GM19025 (cell line): ENCODE data around the gene TGFBR3.

Experiments
- ATAC-seq: cut with Tn5 transposase; IDR thresholded peaks from one replicate; pipeline ENCODE4 v1.9.1; 2021; ENCODE audit warnings: mild to moderate bottlenecking, low read depth, moderate library complexity; ENCODE audit not compliant: unreplicated experiment

TGFBR3 gene

DNA sequence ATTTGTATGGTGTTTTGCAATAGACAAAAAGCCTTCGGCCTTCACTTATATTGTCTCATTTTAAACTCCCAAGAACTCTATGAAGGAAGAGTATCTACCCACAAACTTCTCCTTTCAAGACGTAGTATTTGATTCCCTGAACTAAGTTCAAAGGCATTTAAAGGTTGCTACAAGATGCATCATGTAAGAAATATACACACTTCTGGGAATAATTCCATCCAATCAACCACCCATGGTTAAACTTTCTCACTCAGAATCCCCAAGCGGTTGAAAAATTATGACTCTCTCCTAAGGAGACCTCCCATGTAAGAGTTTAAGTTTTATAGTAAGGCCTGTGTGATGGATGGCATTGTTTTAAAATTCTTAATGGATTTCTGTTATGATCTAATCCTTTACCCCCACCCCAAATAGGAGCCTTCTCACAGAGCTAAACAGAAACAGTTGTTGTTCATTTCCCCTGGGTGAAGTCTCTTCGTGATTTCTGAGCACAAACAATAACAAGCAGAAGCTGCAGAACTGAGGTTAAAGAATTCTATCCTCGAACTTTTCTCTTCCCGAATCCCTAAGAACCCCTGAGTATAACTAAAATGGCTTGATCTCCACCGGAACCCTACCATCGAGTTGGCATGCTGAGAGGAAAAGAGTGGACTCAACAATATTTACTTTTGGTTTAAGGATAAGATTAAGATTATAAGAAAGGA, 185.0 kb downstream of the TGFBR3 start:
- no peak for ATAC-seq

DNA sequence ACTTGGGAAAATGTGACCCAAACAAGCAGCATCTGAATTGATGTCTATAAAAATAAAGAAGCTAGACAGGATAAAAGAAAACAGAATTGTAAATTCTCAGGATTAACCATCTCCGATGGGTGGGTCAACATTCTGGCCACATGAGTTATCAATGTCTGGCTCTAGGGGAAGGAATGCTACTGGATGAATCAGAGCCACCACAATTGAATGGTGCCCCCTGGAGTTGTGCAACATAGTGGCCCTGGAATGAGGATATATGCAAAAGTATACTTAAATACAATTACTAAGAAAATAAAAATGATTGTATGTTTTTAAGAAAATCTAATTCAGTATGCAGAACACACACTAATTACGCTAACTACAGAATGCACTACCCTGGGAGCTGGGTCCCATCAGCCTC, 185.6 kb downstream of the TGFBR3 start:
- no peak for ATAC-seq

DNA sequence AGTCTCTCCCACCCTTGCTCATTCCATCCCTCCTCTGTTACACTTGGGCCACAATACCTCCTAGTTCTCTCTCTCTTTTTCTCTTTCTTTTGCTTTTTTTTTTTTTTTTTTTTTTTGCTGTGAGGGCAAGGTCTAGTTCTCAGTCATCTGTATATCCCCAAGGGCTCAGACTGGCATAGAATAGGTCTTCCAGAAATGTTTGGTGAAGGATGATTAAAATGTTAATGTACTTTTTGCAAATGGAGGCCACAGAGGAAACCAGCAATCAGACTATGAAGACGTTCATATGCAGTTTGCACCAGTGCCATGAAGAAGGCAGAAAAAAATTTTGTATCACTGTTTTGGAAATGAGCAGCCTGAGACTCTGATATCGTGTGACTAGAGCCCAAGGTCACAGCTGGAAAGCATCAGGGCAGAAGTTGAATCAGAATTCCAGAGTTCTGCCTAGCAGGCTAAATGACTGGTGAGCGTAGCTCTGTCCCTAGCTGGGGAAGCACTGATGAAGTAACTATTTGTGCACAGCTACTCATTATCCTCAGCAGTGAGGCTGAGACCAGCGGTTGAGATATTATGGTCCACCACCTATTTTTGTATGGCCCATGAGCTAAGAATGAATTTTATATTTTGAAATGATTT, 186.5 kb downstream of the TGFBR3 start:
- ATAC-seq, result no peak

DNA sequence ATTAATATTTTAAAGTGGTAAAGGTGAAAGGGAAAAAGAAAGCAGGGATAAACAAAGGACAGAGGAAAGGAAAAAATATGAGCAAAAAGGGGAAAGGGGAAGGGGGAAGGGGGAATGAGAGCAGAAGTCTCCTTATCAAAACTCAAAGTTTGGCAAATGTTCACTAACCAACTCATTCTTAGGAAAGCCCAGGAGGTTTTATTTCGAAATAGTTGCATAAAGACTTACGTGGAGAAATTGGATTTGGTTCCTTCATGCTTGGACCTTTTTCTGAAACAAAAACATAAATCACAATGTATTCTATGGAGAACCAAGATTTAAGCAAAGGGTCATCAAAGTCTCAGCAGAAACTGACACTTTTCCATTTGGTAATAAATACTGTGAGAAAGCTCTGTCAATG, 188.1 kb downstream of the TGFBR3 start:
- ATAC-seq, result no peak

DNA sequence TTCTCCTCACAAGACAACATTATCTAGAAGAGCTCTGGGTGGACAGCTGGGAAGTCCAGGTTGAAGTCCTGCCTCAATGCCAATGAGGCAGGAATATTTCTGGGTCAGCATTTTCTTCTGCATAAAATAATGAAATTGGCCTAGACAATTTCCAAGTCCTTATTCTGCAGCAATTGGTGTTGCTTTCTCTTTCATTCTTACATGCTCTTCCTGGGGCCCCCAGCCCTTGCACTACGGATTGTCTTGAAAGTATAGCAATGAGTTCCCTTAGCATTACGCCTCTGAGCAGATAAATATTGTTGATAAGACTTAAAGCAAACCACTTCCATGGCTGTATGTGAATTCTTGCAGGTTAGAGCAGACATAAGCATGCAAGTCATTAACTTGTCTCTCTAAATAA, 188.5 kb downstream of the TGFBR3 start:
- peak; percentile 84 for ATAC-seq

DNA sequence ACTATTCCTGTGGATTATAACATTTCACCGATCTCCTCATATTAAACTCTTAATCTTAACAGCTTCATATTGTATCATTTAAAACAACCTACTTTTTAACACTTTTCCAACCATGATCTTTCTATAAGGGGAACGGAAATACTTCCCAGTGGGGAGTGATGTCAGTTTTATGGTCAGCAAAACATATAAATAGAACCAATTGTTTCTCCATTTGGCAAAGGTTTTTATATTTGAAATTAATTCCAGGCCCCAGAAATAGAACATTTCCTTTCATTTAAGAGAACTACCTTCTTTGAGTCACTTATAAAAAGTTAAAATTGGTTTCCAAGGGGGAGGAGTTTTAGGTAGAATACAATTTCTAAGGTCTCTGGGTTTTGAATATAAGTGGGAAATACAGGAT, 189.6 kb downstream of the TGFBR3 start:
- no peak for ATAC-seq

DNA sequence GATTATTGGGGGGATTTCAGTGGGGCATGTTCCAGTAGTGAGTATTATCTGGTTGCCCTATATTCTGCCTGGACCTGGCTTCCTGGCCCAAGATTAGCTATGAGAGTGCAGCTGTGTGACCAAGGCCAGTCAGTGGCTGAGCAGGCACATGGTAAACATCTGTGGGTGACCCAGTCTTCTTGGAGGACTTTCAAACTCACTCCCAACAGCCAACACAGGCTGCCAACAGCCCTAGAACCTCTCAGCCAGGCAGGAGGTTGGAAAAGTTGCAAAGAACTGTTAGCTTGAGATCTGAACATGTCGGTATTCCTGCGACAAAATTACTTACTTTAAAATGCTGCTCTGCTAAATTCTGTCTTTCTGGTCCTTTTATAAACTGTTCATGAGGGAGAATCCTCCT, 192.4 kb downstream of the TGFBR3 start:
- ATAC-seq, result no peak

DNA sequence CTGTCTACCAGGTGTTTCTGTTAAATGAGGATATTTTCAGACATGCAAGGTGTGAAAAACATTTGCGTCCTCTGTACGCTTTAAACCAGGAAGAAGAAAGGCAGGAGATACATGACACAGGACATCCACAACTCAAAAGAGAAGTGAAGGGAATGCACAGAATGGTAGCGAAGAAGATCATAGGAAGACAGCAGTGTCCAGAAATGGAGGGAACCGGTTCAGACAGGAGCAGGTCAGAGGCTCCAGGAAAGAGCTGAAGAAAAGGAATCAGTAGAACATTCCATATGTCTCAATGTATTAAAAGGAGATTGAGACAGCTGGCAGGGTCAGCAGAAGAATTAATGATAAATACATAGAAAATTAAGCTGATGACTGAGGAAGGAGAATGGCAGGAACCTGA, 194.4 kb downstream of the TGFBR3 start:
- ATAC-seq, result no peak

DNA sequence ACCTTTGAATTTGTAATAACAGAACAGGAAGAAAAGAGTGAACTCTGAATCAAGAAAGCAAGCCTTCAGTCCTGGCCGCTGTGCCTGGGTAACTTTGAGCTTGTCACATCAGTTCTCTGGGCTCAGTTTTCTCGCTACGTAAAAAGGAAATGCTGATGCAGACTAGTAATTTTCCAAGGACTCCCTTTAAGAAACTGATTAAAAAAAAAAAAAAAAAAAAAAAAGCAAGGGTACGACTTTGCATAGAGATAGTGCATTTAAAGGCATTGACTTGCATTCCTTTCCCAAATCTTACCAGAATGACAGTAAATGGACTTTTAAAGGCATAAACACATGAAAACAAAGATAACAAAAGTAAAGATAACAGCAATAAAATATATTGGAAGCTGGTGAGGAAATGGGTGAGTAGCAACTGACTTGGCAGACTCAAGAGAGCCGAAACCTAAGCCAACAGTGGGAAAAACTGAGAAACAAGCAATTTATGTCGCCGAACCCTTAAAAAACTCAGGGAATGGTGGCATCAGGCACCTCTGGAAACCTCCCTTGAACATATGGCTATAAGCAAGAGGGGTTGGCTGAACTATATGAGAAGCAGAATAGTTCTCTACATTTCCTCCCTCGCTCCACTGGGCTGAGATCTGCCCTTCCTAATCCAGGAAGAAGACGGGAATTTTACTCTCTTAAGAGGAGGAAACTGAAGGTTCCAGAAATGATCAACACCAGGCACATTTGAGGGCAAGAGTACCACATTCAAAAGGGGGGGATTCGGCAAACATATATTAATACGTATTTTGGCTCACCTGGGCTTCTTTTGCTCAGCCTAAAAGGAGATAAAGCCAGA, 196.1 kb downstream of the TGFBR3 start:
- ATAC-seq, result no peak

DNA sequence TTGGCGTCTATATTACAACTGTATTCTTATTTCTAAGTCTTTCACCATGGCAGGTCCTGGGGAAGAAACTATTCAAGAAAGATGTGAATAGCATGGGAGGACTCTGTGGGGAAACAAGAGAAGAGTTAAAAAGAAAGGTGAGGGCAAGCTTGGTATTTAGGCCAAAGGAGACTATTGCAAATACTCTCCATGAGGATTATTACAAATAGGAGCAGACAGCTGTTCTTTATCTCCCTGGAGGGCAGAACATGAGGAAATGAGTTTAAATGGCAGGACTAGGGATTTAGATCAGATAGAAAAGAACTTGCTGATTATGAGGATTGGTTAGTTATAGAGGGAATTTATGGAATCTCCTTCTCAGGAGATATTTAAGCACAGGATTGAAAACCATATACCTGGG, 198.5 kb downstream of the TGFBR3 start:
- ATAC-seq, result no peak

DNA sequence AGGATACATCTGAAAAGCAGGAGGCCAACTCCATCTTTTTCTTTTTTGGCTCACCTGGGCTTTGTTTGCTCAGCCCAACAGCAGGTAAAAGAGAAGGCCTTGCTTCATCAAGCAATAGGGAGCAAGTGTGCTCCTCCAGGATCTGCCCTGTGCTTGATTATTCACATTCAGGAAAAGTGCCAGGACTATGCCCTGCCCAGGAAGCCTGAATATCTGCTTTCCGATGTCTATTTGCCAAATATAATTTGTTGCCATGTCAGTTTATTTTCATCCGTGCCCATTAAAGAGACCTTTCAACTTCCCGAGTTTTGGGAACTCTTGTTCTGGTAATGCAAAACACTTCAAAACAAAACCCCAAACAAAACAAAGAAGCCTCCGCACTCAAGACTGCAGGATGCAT, 200.0 kb downstream of the TGFBR3 start:
- no peak for ATAC-seq

DNA sequence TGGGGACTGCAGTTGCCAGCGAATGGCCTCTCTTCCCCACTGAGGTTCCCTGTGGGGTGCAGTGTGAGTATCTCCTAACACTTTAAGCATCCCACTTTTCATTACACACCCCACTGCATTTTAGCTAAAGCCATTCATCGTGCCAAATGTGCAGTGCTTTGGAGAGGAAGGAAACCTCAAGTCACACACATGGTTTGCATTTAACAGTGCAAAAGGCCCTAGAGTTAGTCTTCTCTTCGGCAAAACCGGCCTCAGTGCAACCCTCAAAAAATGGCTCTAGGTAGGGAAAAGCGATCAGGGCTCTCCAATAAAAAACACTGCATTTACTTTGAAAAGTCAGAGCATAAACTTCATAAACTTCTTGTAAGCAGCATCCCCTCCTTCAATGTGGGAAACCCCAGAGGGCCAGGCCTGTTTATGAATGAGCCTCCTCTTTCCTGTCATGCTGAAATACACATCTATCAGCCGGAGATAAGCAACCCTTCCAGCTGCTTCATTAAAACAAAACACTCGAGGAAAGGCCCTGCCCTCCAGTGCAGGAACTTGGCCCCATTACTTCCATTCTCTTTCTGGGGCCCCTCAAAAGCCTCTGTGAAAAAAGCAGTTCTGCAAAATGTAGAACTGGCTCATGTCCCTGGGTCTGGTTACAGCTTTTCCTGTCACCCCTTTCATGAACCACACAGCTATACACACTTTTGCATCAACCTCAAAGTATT, 201.3 kb downstream of the TGFBR3 start:
- no peak for ATAC-seq

DNA sequence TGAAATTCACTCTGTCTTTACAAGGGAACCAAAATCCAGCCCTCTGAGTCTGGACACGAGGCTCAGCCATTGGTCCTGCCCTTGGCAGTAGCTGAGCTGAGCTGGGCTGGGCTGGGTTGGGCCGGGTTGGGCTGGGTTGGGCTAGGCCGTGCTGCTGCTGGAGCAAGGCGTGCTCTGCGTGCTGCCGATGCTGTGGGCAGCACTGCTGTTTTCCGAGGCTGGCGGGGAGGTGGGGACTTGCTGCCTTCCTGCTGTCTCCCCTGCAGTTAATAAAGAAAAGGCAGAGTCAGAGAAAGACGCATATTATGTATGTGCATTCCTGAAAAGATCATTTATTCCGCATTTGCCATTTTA, 202.4 kb downstream of the TGFBR3 start:
- ATAC-seq, result no peak

DNA sequence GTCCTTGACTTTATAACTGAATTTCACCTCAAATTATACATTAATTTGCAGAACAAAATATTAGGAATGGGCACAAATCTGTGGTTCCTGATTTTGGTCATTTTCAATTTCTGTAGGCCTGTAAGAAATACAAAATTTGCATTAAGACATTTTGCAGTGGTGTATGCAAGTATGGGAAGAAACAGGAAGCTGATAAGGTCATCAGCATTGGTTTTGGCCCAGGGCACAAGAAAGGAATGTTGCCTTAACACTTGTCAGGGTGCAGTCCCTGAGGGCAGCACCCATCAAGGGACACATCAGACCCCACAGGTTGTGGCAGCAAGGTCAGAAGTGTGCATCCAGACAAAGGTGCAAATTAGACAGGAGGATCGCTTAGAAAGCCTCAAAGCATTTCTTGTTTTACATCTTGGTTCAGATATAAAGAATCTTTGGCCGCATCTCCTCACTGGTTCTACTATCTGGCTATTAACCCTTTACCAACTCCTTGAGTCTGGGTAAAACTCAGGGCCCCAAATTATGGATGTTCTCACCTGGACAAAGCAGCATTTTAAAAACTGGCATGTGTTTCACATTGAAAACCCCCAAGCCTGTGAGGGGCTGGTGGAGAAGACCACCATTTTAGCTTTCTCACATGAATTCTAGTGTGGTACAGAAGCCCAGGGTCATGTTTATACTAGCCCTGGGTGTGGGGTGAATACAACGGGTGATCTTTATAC, 202.9 kb downstream of the TGFBR3 start:
- ATAC-seq, result no peak

DNA sequence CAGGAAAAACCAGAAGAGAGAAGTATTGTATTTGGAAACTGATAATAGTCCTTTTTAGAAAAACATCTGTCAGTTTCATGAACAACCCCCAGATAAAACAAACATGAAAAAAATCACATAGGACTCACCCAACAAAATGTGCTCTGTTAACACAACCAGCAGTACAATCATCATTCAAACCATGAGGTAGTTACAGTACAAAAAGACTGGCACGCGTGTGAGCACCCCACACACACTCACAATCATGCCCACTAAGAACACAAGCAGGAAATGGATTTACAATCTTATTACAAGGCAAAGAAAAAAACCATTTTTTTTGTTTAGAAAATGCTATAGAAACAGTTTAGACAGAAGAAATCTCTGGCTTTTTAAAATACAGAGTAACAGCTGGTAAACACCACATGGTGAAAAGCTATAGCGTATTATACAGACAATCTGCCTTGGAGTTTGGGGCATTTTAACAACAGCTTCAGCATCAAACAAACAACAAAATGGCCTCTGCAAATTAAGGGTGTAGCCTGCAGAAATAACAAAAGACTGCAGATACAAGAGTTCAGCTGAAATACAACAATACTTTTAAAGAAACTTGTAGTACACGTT, 205.3 kb downstream of the TGFBR3 start:
- no peak for ATAC-seq

DNA sequence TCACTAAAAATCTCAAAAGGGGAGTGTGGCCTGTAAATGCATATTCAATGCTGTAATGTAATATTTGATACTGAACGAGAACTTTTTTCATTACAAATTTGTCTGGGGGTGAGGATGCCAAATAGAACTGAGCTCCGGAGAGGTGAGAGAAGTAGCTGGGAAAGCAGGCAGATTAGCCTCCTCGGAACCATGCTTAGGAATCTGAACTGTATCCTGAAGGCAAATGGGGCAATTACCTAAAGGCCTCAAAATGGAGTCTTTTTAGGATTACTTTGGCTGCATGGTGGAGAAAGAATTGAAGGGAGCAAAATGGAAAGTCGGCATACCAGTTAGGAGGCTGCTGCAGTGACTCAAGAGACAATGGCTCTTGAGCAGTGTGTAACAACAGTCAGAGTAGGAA, 206.5 kb downstream of the TGFBR3 start:
- no peak for ATAC-seq

DNA sequence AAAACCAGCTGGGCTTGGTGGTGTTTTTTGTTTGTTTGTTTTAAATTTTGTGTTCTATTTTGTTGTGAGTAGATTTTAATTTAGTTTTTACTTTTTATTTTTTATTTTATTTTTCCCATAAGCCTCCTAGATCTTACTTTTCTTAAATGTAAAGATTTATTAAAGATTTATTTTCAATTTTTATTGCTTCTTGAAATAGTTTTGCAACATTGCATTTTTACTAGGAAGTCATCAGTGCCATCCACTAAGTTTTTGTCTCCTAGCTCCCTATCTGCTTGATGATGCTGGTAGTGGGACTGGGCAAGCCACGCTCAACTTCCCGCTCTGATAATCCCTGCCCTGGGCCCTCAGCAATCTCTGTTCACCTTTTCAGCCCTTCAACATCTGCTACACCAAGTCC, 209.9 kb downstream of the TGFBR3 start:
- ATAC-seq, result no peak

DNA sequence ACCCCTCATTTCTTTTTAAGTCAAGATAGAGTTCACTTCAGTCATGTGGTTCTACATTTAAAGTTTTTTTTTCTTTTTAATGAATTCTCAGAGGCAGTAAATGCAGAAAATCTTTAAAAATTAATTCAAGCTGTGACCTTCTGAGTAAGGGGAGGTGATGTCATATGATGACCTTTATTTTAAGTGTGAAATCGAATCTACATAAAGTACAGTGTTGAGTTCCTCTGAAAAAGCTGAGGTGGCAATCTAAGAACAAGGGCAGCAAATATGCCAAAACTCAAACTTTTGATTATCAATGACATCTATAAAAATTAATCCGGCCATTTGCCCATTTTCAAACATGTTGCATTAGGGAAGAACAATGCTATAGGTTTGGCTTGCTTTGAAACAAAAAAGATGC, 211.8 kb downstream of the TGFBR3 start:
- no peak for ATAC-seq

DNA sequence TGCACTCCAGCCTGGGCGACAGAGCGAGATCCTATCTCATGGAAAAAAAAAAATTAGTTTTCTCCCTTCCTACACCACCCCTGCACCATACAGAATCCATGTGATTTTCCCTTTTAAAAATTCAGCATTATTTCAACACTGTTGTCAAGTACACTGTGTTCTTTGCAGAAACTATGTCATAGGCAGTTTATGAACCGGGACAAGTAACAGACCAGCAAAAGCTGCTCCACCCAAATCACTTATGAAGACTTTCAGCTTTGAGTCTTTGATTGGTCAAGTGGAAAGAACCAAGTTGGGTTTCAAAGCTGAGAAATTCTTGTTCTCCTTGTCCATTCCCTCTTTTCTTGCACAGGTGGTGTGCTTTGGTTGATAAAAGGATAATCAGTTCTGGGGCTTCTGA, 212.3 kb downstream of the TGFBR3 start:
- ATAC-seq, result no peak

DNA sequence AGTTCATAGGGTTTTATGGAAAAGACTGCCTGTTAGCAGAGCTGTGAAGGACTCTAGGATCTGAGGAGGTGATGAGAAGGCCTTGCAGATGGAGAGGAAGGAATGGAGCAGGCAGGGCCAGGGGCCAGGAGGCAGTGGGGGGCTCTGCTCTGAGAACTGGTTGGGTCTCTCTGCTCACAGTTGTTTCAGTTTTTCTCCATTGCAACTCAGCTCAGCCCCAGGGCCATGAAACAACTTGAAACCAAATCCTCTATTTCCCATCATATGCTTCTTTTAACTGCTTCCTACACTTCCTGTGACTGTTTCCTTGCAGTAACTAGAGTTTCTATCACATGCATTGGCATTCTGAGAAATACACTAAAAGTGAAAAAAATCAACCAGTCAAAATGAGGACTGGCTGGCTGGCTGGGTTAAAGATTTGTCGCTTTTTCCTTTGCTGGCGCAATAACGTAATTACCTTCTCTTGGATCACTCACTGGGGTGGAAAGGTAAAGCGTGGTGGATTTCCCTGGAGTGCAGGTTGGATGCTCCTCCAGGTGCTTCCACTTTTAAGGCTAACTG, 213.3 kb downstream of the TGFBR3 start:
- ATAC-seq, result no peak
